Thymus (tissue), 11 donors: ENCODE data around the gene PEX3. TPM values are rescaled to one million over a fixed set of nuclear protein-coding genes. Genes with fewer than 3 reads are reported as not detected.

Experiments used
- DNase-seq, 9 donors: peaks; one replicate each; pipeline ENCODE4 v3.0.0-alpha.2; 2013; ENCODE audit warnings: low spot score in 9 of 9, low read depth in 6 of 9, missing footprints in 1 of 9
- H3K27ac ChIP-seq, 2 donors: one replicate each; pipeline ENCODE4 v1.5.1; 2013; ENCODE audit warnings: control low read depth in 1 of 2, low read depth in 1 of 2, low read length in 1 of 2, mild to moderate bottlenecking in 1 of 2, moderate library complexity in 1 of 2
- H3K27me3 ChIP-seq, 2 donors: one replicate each; pipeline ENCODE4 v1.5.1; 2013; ENCODE audit warnings: low read length in 1 of 2; ENCODE audit not compliant: control insufficient read depth in 2 of 2, insufficient read depth in 1 of 2
- H3K36me3 ChIP-seq, 2 donors: one replicate each; pipeline ENCODE4 v1.5.1; 2013; ENCODE audit warnings: low read length in 1 of 2, mild to moderate bottlenecking in 1 of 2, moderate library complexity in 1 of 2; ENCODE audit not compliant: control insufficient read depth in 2 of 2, insufficient read depth in 2 of 2
- H3K4me1 ChIP-seq, 2 donors: one replicate each; pipeline ENCODE4 v1.5.1; 2013; ENCODE audit warnings: low read length in 2 of 2; ENCODE audit not compliant: control insufficient read depth in 2 of 2, insufficient read depth in 2 of 2
- H3K4me3 ChIP-seq, 2 donors: one replicate each; pipeline ENCODE4 v1.5.1; 2013; ENCODE audit warnings: low read length in 2 of 2, control low read depth in 1 of 2, mild to moderate bottlenecking in 1 of 2
- H3K9me3 ChIP-seq, 2 donors: one replicate each; pipeline ENCODE4 v1.5.1; 2013; ENCODE audit warnings: low read length in 1 of 2, mild to moderate bottlenecking in 1 of 2; ENCODE audit not compliant: control insufficient read depth in 2 of 2, insufficient read depth in 1 of 2
- WGBS: extraction: QIAGEN DNeasy Blood & Tissue Kit; methylation state at CpG from one replicate; pipeline ENCODE4 v1.1.7; 2013; 5-methylcytosine and 5-hydroxymethylcytosine counted together
- polyA plus RNA-seq: library from polyadenylated mRNA; stranded (reverse); fragments of 200-250 nt; gene quantifications from one replicate; pipeline ENCODE4 v1.2.3, GENCODE V29; 2013
- total RNA-seq: library from RNA; stranded (reverse); fragments of 120-200 nt; gene quantifications from one replicate; pipeline ENCODE4 v1.2.4, GENCODE V29; 2013
- donor health status: healthy.

The PEX3 gene
- total and polyA plus RNA-seq, 2 donors = 19.4 to 21.5 TPM

- Histone ChIP-seq H3K36me3 (no peaks in the 10 kb centered on the region), H3K27me3 (peaks cover 3 to 20% of the 10 kb centered on the region in 2 donors), H3K27ac (peak overlapping the region in 1 of 2 donors; percentile 40), H3K4me3 (peak overlapping the region; percentile 44 to 82), H3K4me1 (peaks cover 2 to 9% of the 10 kb centered on the region in 2 donors), H3K9me3 (no peaks in the 10 kb centered on the region)
- peak in 3 of 9 donors; percentile 38 to 65 (median 51) for DNase-seq
- under 1% methylated on average over 103 of the region's 103 CpGs for WGBS
Measured at GRCh38 chr6:143536866-143537691, 86.5 kb downstream of the PEX3 start.

- no peak for DNase-seq
- Histone ChIP-seq H3K9me3 (no peaks in the 10 kb centered on the region), H3K27ac (no peak overlapping the region), H3K27me3 (peaks cover 3 to 20% of the 10 kb centered on the region in 2 donors), H3K4me3 (no peak overlapping the region), H3K36me3 (no peaks in the 10 kb centered on the region), H3K4me1 (peaks cover 2 to 9% of the 10 kb centered on the region in 2 donors)
- 95% methylated on average over 7 of the region's 7 CpGs for WGBS
Measured at GRCh38 chr6:143538374-143538773, 87.8 kb downstream of the PEX3 start.

- Histone ChIP-seq H3K9me3 (no peaks in the 10 kb centered on the region), H3K4me1 (peaks cover 2 to 9% of the 10 kb centered on the region in 2 donors), H3K27ac (no peak overlapping the region), H3K36me3 (no peaks in the 10 kb centered on the region), H3K4me3 (no peak overlapping the region), H3K27me3 (peaks cover 3 to 20% of the 10 kb centered on the region in 2 donors)
- 98% methylated on average over 4 of the region's 4 CpGs for WGBS
- DNase-seq = no peak
Measured at GRCh38 chr6:143539106-143539505, 88.5 kb downstream of the PEX3 start.

- no peak for DNase-seq
- Histone ChIP-seq H3K27ac (no peak overlapping the region), H3K9me3 (no peaks in the 10 kb centered on the region), H3K27me3 (peaks cover 3 to 20% of the 10 kb centered on the region in 2 donors), H3K4me1 (peaks cover 2 to 9% of the 10 kb centered on the region in 2 donors), H3K4me3 (no peak overlapping the region), H3K36me3 (no peaks in the 10 kb centered on the region)
- 95% methylated on average over 7 of the region's 7 CpGs for WGBS
Measured at GRCh38 chr6:143539734-143540133, 89.1 kb downstream of the PEX3 start.

- Histone ChIP-seq H3K4me3 (no peak overlapping the region), H3K9me3 (no peaks in the 10 kb centered on the region), H3K27ac (no peak overlapping the region), H3K4me1 (peaks cover 2 to 9% of the 10 kb centered on the region in 2 donors), H3K36me3 (no peaks in the 10 kb centered on the region), H3K27me3 (peaks cover 3 to 20% of the 10 kb centered on the region in 2 donors)
- DNase-seq = no peak
- 70% methylated on average over 3 of the region's 3 CpGs for WGBS
Measured at GRCh38 chr6:143540192-143540591, 89.6 kb downstream of the PEX3 start.

Other genes starting within 250 kb of the PEX3 start
- 5.1 TPM for gene ADAT2, start 110 bp upstream of the PEX3 start, total RNA-seq
- gene ADAT2, start 110 bp upstream of the PEX3 start, polyA plus RNA-seq = 13.2 TPM
- gene FUCA2, start 60.9 kb downstream of the PEX3 start, total RNA-seq = 6.3 TPM
- 11.8 TPM for gene FUCA2, start 60.9 kb downstream of the PEX3 start, polyA plus RNA-seq
- 9.8 TPM for gene PHACTR2, start 227.2 kb downstream of the PEX3 start, total RNA-seq
- 5.5 TPM for gene PHACTR2, start 227.2 kb downstream of the PEX3 start, polyA plus RNA-seq